A549 (cell line): Measurements from ENCODE around the gene MBNL1. TPM values are rescaled to one million over a fixed set of nuclear protein-coding genes. Genes with fewer than 3 reads are reported as not detected.

ENCODE experiments used
- ATAC-seq, 2 experiments: fragments of 200-7000 bp in 1 of 2; fragments of >200 bp in 1 of 2; cut with Nextera tagmentation in 1 of 2; cut with Tn5 transposase in 1 of 2; 3 replicates each; pipeline versions ENCODE4 v1.8.0 to v1.9.1; 2018 to 2020; ENCODE audit warnings: mild to moderate bottlenecking in 1 of 2, moderate library complexity in 1 of 2
- CTCF ChIA-PET: fragments of 300-600 bp; sonication (Branson Sonifier 250); formaldehyde crosslinking; extraction: SDS; loops from one replicate; lab custom pipeline; 2021; ENCODE audit warnings: antibody characterized with exemption, inconsistent platforms; lab: Yijun Ruan, JAX
- POLR2A ChIA-PET: fragments of 350-600 bp; formaldehyde crosslinking; extraction: SDS; loops from one replicate; lab custom pipeline; 2021; ENCODE audit warnings: antibody characterized with exemption, inconsistent platforms; lab: Yijun Ruan, JAX
- DNase-seq, 2 experiments: peaks; one replicate each; pipeline versions ENCODE4 v3.0.0 to v3.0.0-alpha.2; 2011 to 2016; ENCODE audit warnings: low read depth in 1 of 2, low spot score in 1 of 2
- FAIRE-seq: peaks from 2 replicates; lab custom pipeline; 2011; peaks lifted over from hg19 to GRCh38; lab: Jason Lieb, UNC
- H3K27ac ChIP-seq, 2 experiments: fragments of >200 bp; sonication (Bioruptor Twin); formaldehyde crosslinking; 3 replicates each; pipeline ENCODE4 v1.5.1; 2016 to 2017
- H3K4me1 ChIP-seq: fragments of >200 bp; sonication (Bioruptor Twin); formaldehyde crosslinking; 3 replicates; pipeline ENCODE4 v1.6.1; 2016
- H3K4me2 ChIP-seq: fragments of >200 bp; sonication (Bioruptor Twin); formaldehyde crosslinking; 3 replicates; pipeline ENCODE4 v1.6.1; 2016
- H3K4me3 ChIP-seq: fragments of >200 bp; sonication (Bioruptor Twin); formaldehyde crosslinking; 3 replicates; pipeline ENCODE4 v1.5.1; 2016
- H3K9me3 ChIP-seq: fragments of >200 bp; sonication (Bioruptor Twin); formaldehyde crosslinking; 3 replicates; pipeline ENCODE4 v1.6.1; 2016
- ATOH8 ChIP-seq: fragments of 250-450 bp; sonication (Bioruptor Pico); IDR thresholded peaks from 2 replicates; pipeline ENCODE4 v1.5.0; 2020; ENCODE audit warnings: low read depth, mild to moderate bottlenecking, moderate library complexity
- BCL3 ChIP-seq: fragments of >200 bp; sonication (Bioruptor Twin); formaldehyde crosslinking; IDR thresholded peaks from 3 replicates; pipeline ENCODE4 v1.6.1; 2016
- CBX8 ChIP-seq: fragments of 200-600 bp; sonication (generic); IDR thresholded peaks from 2 replicates; pipeline ENCODE4 v1.6.1; 2016
- CHD4 ChIP-seq: fragments of 200-600 bp; sonication (generic); IDR thresholded peaks from 2 replicates; pipeline ENCODE4 v1.6.1; 2016; ENCODE audit warnings: antibody characterized with exemption, mild to moderate bottlenecking, borderline replicate concordance
- EHMT2 ChIP-seq: fragments of 200-600 bp; sonication (generic); IDR thresholded peaks from 2 replicates; pipeline ENCODE4 v1.6.1; 2016; ENCODE audit warnings: antibody characterized with exemption, low read depth, mild to moderate bottlenecking, moderate library complexity
- EP300 ChIP-seq, 2 experiments: fragments of >200 bp; sonication (Bioruptor Twin); formaldehyde crosslinking; IDR thresholded peaks; 2 replicates in 1 of 2; 3 replicates in 1 of 2; pipeline ENCODE4 v1.6.1; 2016 to 2017
- FOSB ChIP-seq: fragments of 250-450 bp; sonication (Bioruptor Pico); IDR thresholded peaks from 2 replicates; pipeline ENCODE4 v1.5.0; 2020; ENCODE audit warnings: mild to moderate bottlenecking, moderate library complexity
- FOSL2 ChIP-seq, 2 experiments: fragments of 450-650 bp in 1 of 2; fragments of >200 bp in 1 of 2; sonication (Bioruptor Twin) in 1 of 2; formaldehyde crosslinking; IDR thresholded peaks; 2 replicates each; pipeline versions ENCODE4 v1.5.0 to v1.6.1; 2016 to 2020; ENCODE audit warnings: mild to moderate bottlenecking in 1 of 2, moderate library complexity in 1 of 2
- GATA3 ChIP-seq: IDR thresholded peaks from 2 replicates; pipeline ENCODE4 v1.6.1; 2012; ENCODE audit warnings: borderline replicate concordance
- HEYL ChIP-seq: fragments of 250-450 bp; sonication (Bioruptor Pico); IDR thresholded peaks from 2 replicates; pipeline ENCODE4 v1.8.0; 2021; ENCODE audit warnings: mild to moderate bottlenecking, moderate library complexity
- HOXA7 ChIP-seq: fragments of 250-450 bp; sonication (Bioruptor Pico); IDR thresholded peaks from 2 replicates; pipeline ENCODE4 v1.5.0; 2020; ENCODE audit warnings: mild to moderate bottlenecking, moderate library complexity
- HOXB13 ChIP-seq: fragments of 250-450 bp; sonication (Bioruptor Pico); IDR thresholded peaks from 2 replicates; pipeline ENCODE4 v1.5.0; 2020; ENCODE audit warnings: low read depth, mild to moderate bottlenecking, moderate library complexity
- JUNB ChIP-seq: fragments of >200 bp; sonication (Bioruptor Twin); formaldehyde crosslinking; IDR thresholded peaks from 2 replicates; pipeline ENCODE4 v1.6.1; 2016
- KDM1A ChIP-seq: fragments of 200-600 bp; sonication (generic); IDR thresholded peaks from 2 replicates; pipeline ENCODE4 v1.6.1; 2016; ENCODE audit warnings: low read depth, mild to moderate bottlenecking
- KDM5A ChIP-seq: fragments of 200-600 bp; sonication (generic); IDR thresholded peaks from 2 replicates; pipeline ENCODE4 v1.6.1; 2016; ENCODE audit warnings: antibody characterized with exemption, mild to moderate bottlenecking
- NR3C1 ChIP-seq: fragments of >200 bp; sonication (Bioruptor Twin); formaldehyde crosslinking; IDR thresholded peaks from 3 replicates; pipeline ENCODE4 v1.6.1; 2017
- PHF8 ChIP-seq: fragments of 200-600 bp; sonication (generic); IDR thresholded peaks from 2 replicates; pipeline ENCODE4 v1.6.1; 2016; ENCODE audit warnings: low read depth, mild to moderate bottlenecking, antibody characterized with exemption, moderate library complexity, borderline replicate concordance
- POLR2A ChIP-seq: IDR thresholded peaks from 2 replicates; pipeline ENCODE4 v1.6.1; 2012; ENCODE audit warnings: mild to moderate bottlenecking, low read length
- RARB ChIP-seq: fragments of 250-450 bp; sonication (Bioruptor Pico); IDR thresholded peaks from 2 replicates; pipeline ENCODE4 v1.8.0; 2021; ENCODE audit warnings: mild to moderate bottlenecking, moderate library complexity
- RFX5 ChIP-seq: fragments of 450-650 bp; IDR thresholded peaks from 2 replicates; pipeline ENCODE4 v1.7.1; 2014; ENCODE audit warnings: antibody characterized with exemption, mild to moderate bottlenecking, moderate library complexity
- RNF2 ChIP-seq: fragments of 200-600 bp; sonication (generic); IDR thresholded peaks from 2 replicates; pipeline ENCODE4 v1.6.1; 2016; ENCODE audit warnings: low read depth, mild to moderate bottlenecking, antibody characterized with exemption, moderate library complexity, borderline replicate concordance
- TP53 ChIP-seq: fragments of 250-450 bp; sonication (Bioruptor Pico); IDR thresholded peaks from 2 replicates; pipeline ENCODE4 v1.5.0; 2021; ENCODE audit warnings: mild to moderate bottlenecking, moderate library complexity
- WGBS: methylation state at CpG from one replicate; pipeline ENCODE4 v1.1.6; 2017; ENCODE audit errors: missing lambda C conversion rate; 5-methylcytosine and 5-hydroxymethylcytosine counted together
- polyA plus RNA-seq, 4 experiments: library from polyadenylated mRNA; depleted of rRNA in 3 of 4; stranded (reverse); fragments of >200 nt; fragmentation: RNase III in 1 of 4; extraction: RNeasy Plus Mini Kit Qiagen cat#74134 plus additional on column Dnase treatment in 1 of 4; gene quantifications; 2 replicates in 3 of 4; 3 replicates in 1 of 4; pipeline ENCODE4 v1.2.3, GENCODE V29; 2011 to 2017
- TF ChIP-seq, protein P1 (sequence below): fragments of >200 bp; sonication (Bioruptor Twin); formaldehyde crosslinking; IDR thresholded peaks from 3 replicates; pipeline ENCODE4 v1.5.1; 2016
- TF ChIP-seq, protein P2 (sequence below): IDR thresholded peaks from 2 replicates; pipeline ENCODE4 v1.6.1; 2012; ENCODE audit warnings: low read depth, borderline replicate concordance
- TF ChIP-seq, protein P3 (sequence below): fragments of 250-450 bp; sonication (Bioruptor Pico); IDR thresholded peaks from 2 replicates; pipeline ENCODE4 v1.5.0; 2021; ENCODE audit warnings: mild to moderate bottlenecking, moderate library complexity, borderline replicate concordance
- TF ChIP-seq, protein P4 (sequence below): IDR thresholded peaks from 2 replicates; pipeline ENCODE4 v1.6.1; 2012
- TF ChIP-seq, protein P5 (sequence below): fragments of 450-650 bp; IDR thresholded peaks from 2 replicates; pipeline ENCODE4 v1.6.1; 2014; ENCODE audit warnings: antibody characterized with exemption

MBNL1 gene
- polyA plus RNA-seq, 2 of the 4 experiments (the other 2 are of a cell fraction) = 60.5 to 92.5 TPM

GRCh38 chr3:152226176-152226575 lies 42.6 kb upstream of the MBNL1 start:
- POLR2A ChIA-PET = no interaction called here
- CTCF ChIA-PET = no interaction called here
- H3K9me3 ChIP-seq = no peaks in the 10 kb centered on the region
- no peak overlapping the region for H3K27ac ChIP-seq
- no peak overlapping the region for H3K4me2 ChIP-seq
- DNase-seq (no peak), FAIRE-seq (no peak), ATAC-seq (no peak)
- TF ChIP-seq ATOH8 (no peak), EP300 (IDR thresholded peaks at IDR 0.05) (no peak), KDM1A (no peak), FOSL2 (IDR thresholded peaks at IDR 0.05) (no peak), FOSL2 (CRISPR knock-in tag; IDR thresholded peaks at IDR 0.05) (no peak), RNF2 (no peak), KDM5A (no peak), TP53 (CRISPR knock-in tag) (no peak), HEYL (CRISPR knock-in tag) (no peak), RFX5 (no peak), CHD4 (no peak), EHMT2 (no peak), PHF8 (no peak)
- H3K4me3 ChIP-seq = no peak overlapping the region
- 81% methylated on average over 2 of the region's 2 CpGs for WGBS
- H3K4me1 ChIP-seq = peaks cover 15% of the 10 kb centered on the region; the same call in 2 of the 3 replicates

DNA sequence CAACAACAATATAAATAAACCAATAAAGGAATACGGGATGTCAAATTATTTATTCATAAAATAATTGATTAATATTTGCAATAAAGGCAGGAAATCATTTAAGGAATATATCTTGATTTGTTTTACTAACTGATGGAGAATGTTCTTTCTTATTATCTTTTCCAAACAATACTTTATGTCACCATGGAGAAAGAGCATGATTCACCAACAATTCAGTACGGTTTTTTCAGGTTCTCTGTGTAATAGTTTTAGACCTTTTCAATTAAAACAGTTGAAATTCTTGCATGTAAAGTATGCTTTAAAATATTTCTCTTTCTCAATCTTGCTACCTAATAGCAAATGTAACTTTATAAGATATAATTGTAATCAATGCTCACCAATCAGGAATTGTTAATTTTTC lies 41.7 kb upstream of the MBNL1 start:
- ChIA-PET POLR2A (no interaction called here), CTCF (no interaction called here)
- ATAC-seq (no peak), FAIRE-seq (no peak), DNase-seq (no peak)
- Histone ChIP-seq H3K4me3 (no peak overlapping the region), H3K9me3 (no peaks in the 10 kb centered on the region), H3K27ac (no peak overlapping the region), H3K4me2 (no peak overlapping the region), H3K4me1 (peaks cover 13% of the 10 kb centered on the region; the same call in 2 of the 3 replicates)
- WGBS = 80% methylated on average over 2 of the region's 2 CpGs
- no peak for TF ChIP-seq POLR2A
- TF ChIP-seq HOXA7 (CRISPR knock-in tag) = no peak
- TF ChIP-seq BCL3 = no peak
- no peak for TF ChIP-seq KDM5A
- TF ChIP-seq RARB (CRISPR knock-in tag) = no peak
- no peak for TF ChIP-seq KDM1A
- TF ChIP-seq, protein P1, sequence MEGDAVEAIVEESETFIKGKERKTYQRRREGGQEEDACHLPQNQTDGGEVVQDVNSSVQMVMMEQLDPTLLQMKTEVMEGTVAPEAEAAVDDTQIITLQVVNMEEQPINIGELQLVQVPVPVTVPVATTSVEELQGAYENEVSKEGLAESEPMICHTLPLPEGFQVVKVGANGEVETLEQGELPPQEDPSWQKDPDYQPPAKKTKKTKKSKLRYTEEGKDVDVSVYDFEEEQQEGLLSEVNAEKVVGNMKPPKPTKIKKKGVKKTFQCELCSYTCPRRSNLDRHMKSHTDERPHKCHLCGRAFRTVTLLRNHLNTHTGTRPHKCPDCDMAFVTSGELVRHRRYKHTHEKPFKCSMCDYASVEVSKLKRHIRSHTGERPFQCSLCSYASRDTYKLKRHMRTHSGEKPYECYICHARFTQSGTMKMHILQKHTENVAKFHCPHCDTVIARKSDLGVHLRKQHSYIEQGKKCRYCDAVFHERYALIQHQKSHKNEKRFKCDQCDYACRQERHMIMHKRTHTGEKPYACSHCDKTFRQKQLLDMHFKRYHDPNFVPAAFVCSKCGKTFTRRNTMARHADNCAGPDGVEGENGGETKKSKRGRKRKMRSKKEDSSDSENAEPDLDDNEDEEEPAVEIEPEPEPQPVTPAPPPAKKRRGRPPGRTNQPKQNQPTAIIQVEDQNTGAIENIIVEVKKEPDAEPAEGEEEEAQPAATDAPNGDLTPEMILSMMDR = no peak
- TF ChIP-seq FOSL2 (IDR thresholded peaks at IDR 0.05) = no peak
- no peak for TF ChIP-seq FOSL2 (CRISPR knock-in tag; IDR thresholded peaks at IDR 0.05)
- TF ChIP-seq, protein P2, sequence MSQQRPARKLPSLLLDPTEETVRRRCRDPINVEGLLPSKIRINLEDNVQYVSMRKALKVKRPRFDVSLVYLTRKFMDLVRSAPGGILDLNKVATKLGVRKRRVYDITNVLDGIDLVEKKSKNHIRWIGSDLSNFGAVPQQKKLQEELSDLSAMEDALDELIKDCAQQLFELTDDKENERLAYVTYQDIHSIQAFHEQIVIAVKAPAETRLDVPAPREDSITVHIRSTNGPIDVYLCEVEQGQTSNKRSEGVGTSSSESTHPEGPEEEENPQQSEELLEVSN = no peak

DNA sequence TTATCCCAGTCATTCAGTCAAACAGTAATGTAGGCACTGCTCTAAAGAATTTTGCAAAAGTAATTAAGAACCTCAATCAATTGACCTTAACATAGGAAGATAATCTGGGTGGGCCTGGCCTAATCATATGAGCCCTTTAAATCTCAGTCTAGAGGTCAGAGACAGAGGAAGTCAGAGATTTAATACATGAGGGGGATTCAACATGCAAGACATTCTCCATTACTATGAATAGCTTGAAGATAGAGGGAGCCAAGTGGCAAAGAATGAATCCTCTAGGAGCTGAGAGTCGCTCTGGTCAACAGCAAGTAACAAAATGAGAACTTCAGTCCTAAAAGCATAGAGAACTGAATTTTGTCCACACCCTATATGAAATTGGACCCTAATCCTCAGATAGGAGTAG lies 39.0 kb upstream of the MBNL1 start:
- H3K4me2 ChIP-seq = no peak overlapping the region
- WGBS = 86% methylated on average over 1 of the region's 1 CpG
- no peaks in the 10 kb centered on the region for H3K9me3 ChIP-seq
- peaks cover 6% of the 10 kb centered on the region; the same call in 1 of the 3 replicates for H3K4me1 ChIP-seq
- ChIA-PET POLR2A (no interaction called here), CTCF (no interaction called here)
- DNase-seq (peak in 1 of 2 experiments; percentile 16), FAIRE-seq (no peak), ATAC-seq (no peak)
- H3K27ac ChIP-seq = no peak overlapping the region
- no peak overlapping the region for H3K4me3 ChIP-seq
- TF ChIP-seq KDM5A (no peak), GATA3 (no peak), JUNB (no peak), CBX8 (no peak), HOXA7 (CRISPR knock-in tag) (no peak), HOXB13 (no peak), NR3C1 (no peak), POLR2A (no peak), FOSB (CRISPR knock-in tag) (no peak)
- TF ChIP-seq, protein P3, sequence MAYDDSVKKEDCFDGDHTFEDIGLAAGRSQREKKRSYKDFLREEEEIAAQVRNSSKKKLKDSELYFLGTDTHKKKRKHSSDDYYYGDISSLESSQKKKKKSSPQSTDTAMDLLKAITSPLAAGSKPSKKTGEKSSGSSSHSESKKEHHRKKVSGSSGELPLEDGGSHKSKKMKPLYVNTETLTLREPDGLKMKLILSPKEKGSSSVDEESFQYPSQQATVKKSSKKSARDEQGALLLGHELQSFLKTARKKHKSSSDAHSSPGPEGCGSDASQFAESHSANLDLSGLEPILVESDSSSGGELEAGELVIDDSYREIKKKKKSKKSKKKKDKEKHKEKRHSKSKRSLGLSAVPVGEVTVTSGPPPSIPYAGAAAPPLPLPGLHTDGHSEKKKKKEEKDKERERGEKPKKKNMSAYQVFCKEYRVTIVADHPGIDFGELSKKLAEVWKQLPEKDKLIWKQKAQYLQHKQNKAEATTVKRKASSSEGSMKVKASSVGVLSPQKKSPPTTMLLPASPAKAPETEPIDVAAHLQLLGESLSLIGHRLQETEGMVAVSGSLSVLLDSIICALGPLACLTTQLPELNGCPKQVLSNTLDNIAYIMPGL (CRISPR knock-in tag) = no peak
- TF ChIP-seq, protein P4, sequence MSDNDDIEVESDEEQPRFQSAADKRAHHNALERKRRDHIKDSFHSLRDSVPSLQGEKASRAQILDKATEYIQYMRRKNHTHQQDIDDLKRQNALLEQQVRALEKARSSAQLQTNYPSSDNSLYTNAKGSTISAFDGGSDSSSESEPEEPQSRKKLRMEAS = no peak
- TF ChIP-seq, protein P5, sequence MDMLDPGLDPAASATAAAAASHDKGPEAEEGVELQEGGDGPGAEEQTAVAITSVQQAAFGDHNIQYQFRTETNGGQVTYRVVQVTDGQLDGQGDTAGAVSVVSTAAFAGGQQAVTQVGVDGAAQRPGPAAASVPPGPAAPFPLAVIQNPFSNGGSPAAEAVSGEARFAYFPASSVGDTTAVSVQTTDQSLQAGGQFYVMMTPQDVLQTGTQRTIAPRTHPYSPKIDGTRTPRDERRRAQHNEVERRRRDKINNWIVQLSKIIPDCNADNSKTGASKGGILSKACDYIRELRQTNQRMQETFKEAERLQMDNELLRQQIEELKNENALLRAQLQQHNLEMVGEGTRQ = no peak
